Duodenal mucosa (tissue), 2 donors: ENCODE measurements around the gene TACC2.
"Not testable (repeated sequence)": the region's sequence is repeated elsewhere in the genome, so short reads cannot be mapped to it uniquely, and the experiment has no call there.

Experiments
- H3K27ac ChIP-seq: one replicate; pipeline ENCODE4 v1.7.0; 2013; ENCODE audit warnings: low read depth, low read length
- H3K27me3 ChIP-seq, 2 donors: one replicate each; pipeline ENCODE4 v1.7.0; 2013; ENCODE audit warnings: low read length in 2 of 2, control low read depth in 1 of 2; ENCODE audit not compliant: insufficient read depth in 2 of 2, control insufficient read depth in 1 of 2
- H3K36me3 ChIP-seq, 2 donors: one replicate each; pipeline ENCODE4 v1.7.0; 2013; ENCODE audit warnings: low read length in 2 of 2, control low read depth in 1 of 2; ENCODE audit not compliant: insufficient read depth in 2 of 2, control insufficient read depth in 1 of 2
- H3K4me1 ChIP-seq, 2 donors: one replicate each; pipeline ENCODE4 v1.7.0; 2013; ENCODE audit warnings: low read length in 2 of 2, control low read depth in 1 of 2; ENCODE audit not compliant: insufficient read depth in 2 of 2, control insufficient read depth in 1 of 2
- H3K4me3 ChIP-seq, 2 donors: one replicate each; pipeline ENCODE4 v1.7.0; 2013; ENCODE audit warnings: low read length in 2 of 2, low read depth in 1 of 2
- H3K9ac ChIP-seq, 2 donors: one replicate each; pipeline ENCODE4 v1.7.0; 2013; ENCODE audit warnings: low read length in 2 of 2, low read depth in 1 of 2
- H3K9me3 ChIP-seq, 2 donors: one replicate each; pipeline ENCODE4 v1.7.0; 2013; ENCODE audit warnings: low read length in 2 of 2, control low read depth in 1 of 2; ENCODE audit not compliant: control insufficient read depth in 1 of 2

TACC2 gene

DNA sequence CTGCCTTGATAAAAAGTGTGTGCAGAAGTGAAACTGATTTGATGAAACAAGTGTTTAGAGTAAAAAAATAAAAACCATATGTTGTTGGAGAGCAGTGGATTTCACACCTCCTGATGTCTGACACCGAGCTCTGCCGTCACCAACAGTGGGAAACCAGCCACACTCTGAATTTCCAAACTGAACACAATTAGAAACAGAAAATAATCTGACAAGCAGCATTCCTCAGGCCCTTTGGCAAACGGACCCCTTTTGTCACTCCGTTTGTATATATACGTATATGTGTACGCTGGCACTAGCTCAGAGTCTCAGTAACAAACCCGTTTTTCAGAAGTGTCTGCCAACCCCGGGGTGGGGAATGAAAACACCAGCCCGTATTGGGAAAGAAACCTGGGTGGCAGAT, 32.4 kb downstream of the TACC2 start:
- Histone ChIP-seq H3K9me3 (no peaks in the 10 kb centered on the region), H3K36me3 (no peaks in the 10 kb centered on the region), H3K27ac (no peak overlapping the region), H3K9ac (no peak overlapping the region), H3K27me3 (no peaks in the 10 kb centered on the region), H3K4me1 (peaks cover 0 to 7% of the 10 kb centered on the region in 2 donors), H3K4me3 (peak overlapping the region in 1 of 2 donors; percentile 5)

DNA sequence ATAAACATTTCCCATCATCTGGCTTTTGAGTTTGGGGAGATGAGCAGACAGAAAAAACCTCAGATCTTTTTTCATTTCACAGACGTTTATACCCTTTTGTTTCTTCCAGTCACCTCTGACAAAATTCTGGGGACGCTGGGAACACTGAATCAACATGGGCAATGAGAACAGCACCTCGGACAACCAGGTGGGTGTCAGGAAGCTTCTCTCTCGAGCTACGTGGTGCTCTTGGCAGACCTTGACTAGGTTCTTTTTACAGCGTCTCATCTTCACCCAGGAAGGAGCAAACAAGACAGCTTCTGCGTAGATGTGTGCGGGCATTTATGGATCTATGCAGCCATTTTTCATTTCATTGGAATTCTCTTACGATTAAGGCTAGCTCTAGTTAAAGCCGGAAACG, 32.9 kb downstream of the TACC2 start:
- H3K4me1 ChIP-seq: peaks cover 0 to 7% of the 10 kb centered on the region in 2 donors
- H3K4me3 ChIP-seq: peak overlapping the region in 1 of 2 donors; percentile 5

DNA sequence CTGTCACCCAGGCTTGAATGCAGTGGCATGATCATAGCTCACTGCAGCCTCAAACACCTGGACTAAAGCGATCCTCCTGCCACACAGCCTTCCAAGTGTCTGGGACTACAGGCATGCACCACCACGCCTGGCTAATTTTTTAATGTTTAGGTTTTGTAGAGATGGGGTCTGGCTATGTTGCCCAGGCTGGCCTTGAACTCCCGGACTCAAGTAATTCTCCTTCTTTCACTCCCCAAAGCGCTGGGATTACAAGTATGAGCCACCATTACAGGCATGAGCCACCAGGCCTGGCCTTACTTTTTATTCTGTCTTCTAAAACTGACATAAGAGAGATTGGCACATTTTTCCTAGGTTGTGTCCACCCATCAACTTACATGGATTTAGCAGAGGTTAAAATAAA, 33.3 kb downstream of the TACC2 start:
- Histone ChIP-seq H3K4me1 (peaks cover 0 to 7% of the 10 kb centered on the region in 2 donors), H3K36me3 (no peaks in the 10 kb centered on the region), H3K9ac (no peak overlapping the region), H3K27me3 (no peaks in the 10 kb centered on the region), H3K27ac (no peak overlapping the region), H3K9me3 (no peaks in the 10 kb centered on the region), H3K4me3 (no peak overlapping the region)

More for the DNA sequence above, 32.9 kb downstream of the TACC2 start:
- Histone ChIP-seq H3K36me3 (no peaks in the 10 kb centered on the region), H3K9ac (no peak overlapping the region), H3K9me3 (no peaks in the 10 kb centered on the region), H3K27ac (no peak overlapping the region), H3K27me3 (no peaks in the 10 kb centered on the region)

GRCh38 chr10:122023257-122023656, 34.3 kb downstream of the TACC2 start:
- not testable (repeated sequence) for H3K9me3 ChIP-seq, H3K27ac ChIP-seq

DNA sequence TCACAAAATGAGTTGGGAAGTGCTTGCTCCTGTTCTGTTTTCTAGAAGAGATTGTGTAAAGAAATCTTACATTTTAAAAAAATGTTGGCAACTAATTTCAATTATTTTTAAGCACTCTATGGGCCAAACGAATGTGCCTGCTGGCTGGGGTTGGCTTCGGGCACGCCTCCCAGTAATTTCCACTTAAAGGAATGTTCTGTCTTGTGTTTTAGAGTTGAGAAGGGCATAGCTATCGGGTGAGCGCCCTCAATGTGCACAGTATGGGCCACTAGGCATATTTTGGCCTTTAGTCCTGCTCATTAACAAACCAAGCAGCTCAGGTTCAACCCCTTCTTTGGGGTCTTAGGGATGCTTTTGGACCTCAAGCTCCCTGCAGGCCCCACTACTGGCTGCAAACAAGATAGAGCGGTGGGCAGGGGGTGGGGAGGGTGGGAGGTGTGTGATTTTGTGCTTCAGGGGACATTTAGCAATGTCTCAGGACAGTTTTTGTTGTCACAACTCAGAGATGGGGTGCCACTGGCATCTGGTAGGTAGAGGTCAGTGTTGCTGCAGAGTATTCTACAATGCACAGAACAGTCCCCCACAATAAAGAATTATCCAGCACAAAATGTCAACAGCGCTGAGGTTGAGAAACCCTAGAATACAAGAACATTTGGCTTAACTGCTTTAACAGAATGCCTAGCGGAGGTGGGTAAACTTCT, 40.7 kb downstream of the TACC2 start:
- Histone ChIP-seq H3K9ac (no peak overlapping the region), H3K36me3 (no peaks in the 10 kb centered on the region), H3K27ac (no peak overlapping the region), H3K27me3 (no peaks in the 10 kb centered on the region), H3K4me3 (no peak overlapping the region), H3K9me3 (no peaks in the 10 kb centered on the region), H3K4me1 (peaks cover 13 to 14% of the 10 kb centered on the region in 2 donors)

More at GRCh38 chr10:122023257-122023656, 34.3 kb downstream of the TACC2 start:
- not testable (repeated sequence) for H3K4me3 ChIP-seq, H3K4me1 ChIP-seq, H3K36me3 ChIP-seq, H3K27me3 ChIP-seq, H3K9ac ChIP-seq

- Histone ChIP-seq H3K27ac (no peak overlapping the region), H3K9me3 (no peaks in the 10 kb centered on the region), H3K27me3 (no peaks in the 10 kb centered on the region), H3K36me3 (no peaks in the 10 kb centered on the region), H3K9ac (no peak overlapping the region), H3K4me1 (peaks cover 13 to 14% of the 10 kb centered on the region in 2 donors), H3K4me3 (no peak overlapping the region)
Measured at GRCh38 chr10:122030200-122030552, 41.2 kb downstream of the TACC2 start.

DNA sequence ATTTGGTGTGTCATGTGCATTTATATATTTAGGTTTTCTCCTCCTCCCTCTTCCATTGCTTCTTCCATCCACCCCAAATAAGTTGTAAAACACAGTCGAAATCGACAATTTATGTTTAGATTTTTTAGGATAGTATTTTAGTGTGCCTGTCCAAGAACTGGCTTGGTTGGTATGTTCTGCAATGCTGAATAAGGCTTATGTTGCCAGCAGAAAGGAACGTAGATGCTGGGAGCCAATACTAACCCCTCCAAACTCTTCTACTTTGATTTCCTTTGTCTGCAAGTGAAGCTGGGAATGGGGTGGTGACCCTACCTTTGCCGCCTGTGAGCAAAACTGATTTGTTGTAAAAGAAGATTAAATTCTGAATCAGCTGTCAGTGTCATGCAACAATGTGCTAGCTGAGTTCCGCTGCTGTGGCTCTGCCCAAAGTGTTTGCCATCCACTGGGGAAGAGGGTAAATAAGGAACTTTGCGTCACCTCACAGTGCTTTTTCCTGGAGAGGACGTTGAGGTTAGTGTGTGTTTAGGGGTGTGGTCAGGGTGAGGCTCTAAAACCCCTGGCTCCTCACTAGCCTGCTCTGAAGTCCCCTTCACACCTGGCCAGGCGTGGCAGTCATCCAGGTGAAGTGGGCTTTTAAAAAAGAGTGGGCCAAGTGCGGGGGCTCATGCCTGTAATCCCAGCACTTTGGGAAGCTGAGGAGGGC, 44.4 kb downstream of the TACC2 start:
- H3K9ac ChIP-seq: no peak overlapping the region
- no peak overlapping the region for H3K27ac ChIP-seq
- H3K27me3 ChIP-seq: no peaks in the 10 kb centered on the region
- no peaks in the 10 kb centered on the region for H3K9me3 ChIP-seq
- no peak overlapping the region for H3K4me3 ChIP-seq
- H3K36me3 ChIP-seq: no peaks in the 10 kb centered on the region
- peaks cover 14 to 16% of the 10 kb centered on the region in 2 donors for H3K4me1 ChIP-seq

- Histone ChIP-seq H3K36me3 (no peaks in the 10 kb centered on the region), H3K27ac (no peak overlapping the region), H3K27me3 (no peaks in the 10 kb centered on the region), H3K9me3 (no peaks in the 10 kb centered on the region), H3K9ac (no peak overlapping the region), H3K4me1 (peaks cover 14 to 16% of the 10 kb centered on the region in 2 donors), H3K4me3 (no peak overlapping the region)
Measured at GRCh38 chr10:122034149-122034756, 45.3 kb downstream of the TACC2 start.

DNA sequence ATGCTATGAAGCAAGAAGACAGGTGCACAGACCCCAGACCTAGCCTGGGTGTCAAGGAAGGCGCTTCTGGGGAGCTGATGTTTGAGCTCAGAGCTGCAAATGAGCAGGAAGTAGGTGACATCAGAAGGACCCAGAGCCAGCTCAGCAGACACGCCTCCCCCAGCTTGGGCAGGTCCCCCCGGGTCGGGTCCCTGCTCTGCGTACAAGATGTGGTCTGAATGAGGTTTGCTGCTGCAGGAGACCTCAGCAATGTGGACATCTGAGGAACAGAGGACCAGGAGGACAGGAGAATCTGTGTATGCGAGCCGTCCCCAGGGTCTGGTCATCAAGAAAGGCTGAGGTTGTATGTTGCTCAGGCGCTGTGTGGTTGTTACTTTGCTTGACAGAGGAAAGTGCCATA, 51.8 kb downstream of the TACC2 start:
- H3K27ac ChIP-seq: no peak overlapping the region
- no peaks in the 10 kb centered on the region for H3K36me3 ChIP-seq
- H3K9ac ChIP-seq: no peak overlapping the region
- no peaks in the 10 kb centered on the region for H3K27me3 ChIP-seq
- no peaks in the 10 kb centered on the region for H3K9me3 ChIP-seq
- no peak overlapping the region for H3K4me3 ChIP-seq
- H3K4me1 ChIP-seq: peaks cover 13 to 18% of the 10 kb centered on the region in 2 donors

GRCh38 chr10:122042836-122043235, 53.9 kb downstream of the TACC2 start:
- H3K4me1 ChIP-seq: peaks cover 13 to 18% of the 10 kb centered on the region in 2 donors
- no peak overlapping the region for H3K27ac ChIP-seq
- H3K9ac ChIP-seq: no peak overlapping the region
- H3K9me3 ChIP-seq: no peaks in the 10 kb centered on the region
- H3K4me3 ChIP-seq: no peak overlapping the region
- no peaks in the 10 kb centered on the region for H3K36me3 ChIP-seq
- no peaks in the 10 kb centered on the region for H3K27me3 ChIP-seq
